SW 1271 (cell line): ENCODE measurements around the gene SULT1B1.

Experiments
- DNase-seq, 2 experiments: peaks; one replicate each; lab custom pipeline; 2025; lab: John Stamatoyannopoulos, UW

The SULT1B1 gene

GRCh38 chr4:69749771-69750170, 10.6 kb downstream of the SULT1B1 start:
- DNase-seq, result no peak

DNA sequence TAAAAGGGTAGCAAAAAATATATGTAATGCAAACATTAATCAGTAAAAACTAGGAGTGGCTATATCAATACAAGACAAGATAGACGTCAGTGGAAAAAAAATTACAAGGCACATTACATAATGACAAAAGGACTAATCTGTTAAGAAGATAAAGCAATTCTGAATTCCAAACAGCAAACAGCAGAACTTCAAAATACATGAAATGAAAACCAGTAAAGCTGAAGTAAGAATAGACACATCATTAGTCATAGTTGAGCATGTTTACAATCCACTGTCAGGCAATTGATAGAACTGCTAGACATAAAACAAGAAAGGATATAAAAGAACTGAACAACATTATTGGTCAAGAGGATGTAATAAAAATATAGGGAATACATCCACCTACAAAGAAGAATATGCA, 12.2 kb downstream of the SULT1B1 start:
- no peak for DNase-seq

- DNase-seq, result no peak
Measured at GRCh38 chr4:69744157-69744478, 16.3 kb downstream of the SULT1B1 start.

DNA sequence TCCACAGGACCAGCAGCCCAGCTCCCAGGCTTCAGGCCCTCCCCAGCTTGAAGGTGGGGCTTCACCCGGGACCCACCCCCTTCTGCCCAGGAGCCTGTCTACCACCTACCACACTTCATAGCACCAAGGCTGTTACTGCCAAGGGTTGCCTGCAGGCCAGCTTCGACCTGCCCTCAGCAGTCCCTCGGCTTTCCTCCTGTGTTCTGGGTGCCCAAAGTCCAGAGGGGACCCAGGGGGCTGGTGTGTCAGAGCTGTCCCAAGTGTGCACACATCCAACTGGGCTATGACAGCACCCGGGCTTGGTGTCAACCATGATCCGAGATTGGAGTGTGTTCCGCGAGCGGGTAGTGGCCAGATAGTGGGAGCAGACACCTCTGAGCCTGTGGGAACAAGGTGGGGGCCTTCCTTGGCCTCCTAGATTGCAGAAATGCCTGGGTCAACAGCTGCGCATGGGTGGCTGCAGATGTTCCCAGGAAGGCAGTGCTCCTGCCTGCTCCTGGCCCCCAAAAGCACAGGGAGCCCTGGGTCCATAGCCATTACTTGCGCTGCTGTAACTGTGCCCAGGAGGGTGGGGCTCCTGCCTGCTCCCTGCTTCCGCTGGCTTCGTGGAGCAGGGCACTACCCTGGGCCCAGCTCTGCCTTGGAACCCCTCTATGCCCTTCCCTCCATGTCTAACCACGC, 16.8 kb downstream of the SULT1B1 start:
- no peak for DNase-seq

DNA sequence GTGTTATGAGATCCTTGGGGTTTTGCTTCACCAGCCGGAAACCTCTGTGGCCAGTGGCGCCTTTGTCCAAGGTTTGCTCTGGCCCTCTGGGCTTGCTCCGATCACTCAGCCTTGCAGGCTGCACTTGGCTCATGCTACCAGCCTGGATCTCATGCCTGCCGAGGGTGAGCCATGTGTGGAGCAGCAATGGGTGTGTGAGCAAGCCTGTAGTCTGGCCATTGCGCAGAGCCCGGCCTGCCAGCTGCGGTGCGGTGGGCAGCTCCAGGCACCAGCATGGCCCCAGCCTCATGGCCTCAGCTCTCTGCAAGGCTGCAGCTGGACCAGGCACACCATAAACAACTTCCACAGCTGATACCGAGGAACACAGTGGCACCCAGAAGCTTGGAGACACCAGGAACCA, 17.8 kb downstream of the SULT1B1 start:
- no peak for DNase-seq

DNA sequence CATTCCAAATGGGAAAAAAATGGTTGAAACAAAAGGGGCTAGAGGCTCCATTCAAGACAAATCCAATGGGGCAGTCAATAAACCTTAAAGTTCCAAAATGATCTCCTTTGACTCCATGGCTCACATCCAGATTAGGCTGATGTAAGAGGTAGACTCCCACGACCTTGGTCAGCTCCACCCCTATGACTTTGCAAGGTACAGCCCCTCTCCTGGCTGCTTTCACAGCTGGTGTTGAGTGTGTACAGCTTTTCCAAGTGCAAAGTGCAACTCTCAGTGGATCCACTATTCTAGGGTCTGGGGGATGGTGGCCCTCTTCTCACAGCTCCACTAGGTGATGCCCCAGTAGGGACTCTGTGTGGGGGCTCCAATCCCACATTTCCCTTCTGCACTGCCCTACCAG, 21.5 kb downstream of the SULT1B1 start:
- DNase-seq, result no peak

GRCh38 chr4:69735119-69735518, 25.3 kb downstream of the SULT1B1 start:
- no peak for DNase-seq

GRCh38 chr4:69731847-69732246, 28.6 kb downstream of the SULT1B1 start:
- no peak for DNase-seq

GRCh38 chr4:69731241-69731640, 29.2 kb downstream of the SULT1B1 start:
- no peak for DNase-seq

DNA sequence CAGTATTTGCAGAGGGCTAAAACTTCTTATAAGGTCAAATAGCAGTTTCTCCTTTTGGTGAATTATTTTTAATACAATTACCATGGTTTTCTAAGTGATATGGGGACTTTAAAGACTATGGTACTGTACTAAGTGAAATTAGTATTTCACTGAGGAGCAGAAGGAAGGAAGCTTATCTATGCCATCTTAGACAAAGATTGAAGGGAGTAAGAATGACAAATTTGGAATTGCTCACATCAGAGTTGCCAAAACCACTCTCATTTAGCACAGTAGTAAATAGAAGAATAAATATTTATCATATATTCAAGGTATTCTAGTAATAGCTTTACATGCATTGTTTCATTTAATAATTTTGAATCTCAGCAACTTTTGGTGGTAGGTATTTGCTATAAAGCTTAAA, 30.4 kb downstream of the SULT1B1 start:
- DNase-seq, result no peak

DNA sequence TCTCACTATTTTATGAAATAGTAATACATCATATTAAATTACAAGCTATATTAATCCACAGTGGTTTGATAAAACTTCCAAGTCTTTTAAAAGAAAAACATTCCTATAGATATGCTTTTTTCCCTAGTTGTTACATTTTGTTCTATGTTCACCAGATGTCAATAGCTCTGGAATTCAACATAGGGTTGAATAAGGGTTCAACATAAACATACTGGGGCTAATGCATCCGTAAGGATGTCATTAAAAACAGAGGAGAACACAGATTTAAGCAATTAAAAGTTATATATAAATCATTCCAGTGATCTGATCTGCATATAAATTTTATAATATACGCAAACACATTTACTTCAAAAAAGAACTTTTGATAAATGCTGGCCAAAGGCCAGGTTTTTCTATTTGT, 32.5 kb downstream of the SULT1B1 start:
- no peak for DNase-seq

- DNase-seq, result no peak
Measured at GRCh38 chr4:69727426-69727825, 33.0 kb downstream of the SULT1B1 start.

GRCh38 chr4:69726971-69727370, 33.4 kb downstream of the SULT1B1 start:
- no peak for DNase-seq

DNA sequence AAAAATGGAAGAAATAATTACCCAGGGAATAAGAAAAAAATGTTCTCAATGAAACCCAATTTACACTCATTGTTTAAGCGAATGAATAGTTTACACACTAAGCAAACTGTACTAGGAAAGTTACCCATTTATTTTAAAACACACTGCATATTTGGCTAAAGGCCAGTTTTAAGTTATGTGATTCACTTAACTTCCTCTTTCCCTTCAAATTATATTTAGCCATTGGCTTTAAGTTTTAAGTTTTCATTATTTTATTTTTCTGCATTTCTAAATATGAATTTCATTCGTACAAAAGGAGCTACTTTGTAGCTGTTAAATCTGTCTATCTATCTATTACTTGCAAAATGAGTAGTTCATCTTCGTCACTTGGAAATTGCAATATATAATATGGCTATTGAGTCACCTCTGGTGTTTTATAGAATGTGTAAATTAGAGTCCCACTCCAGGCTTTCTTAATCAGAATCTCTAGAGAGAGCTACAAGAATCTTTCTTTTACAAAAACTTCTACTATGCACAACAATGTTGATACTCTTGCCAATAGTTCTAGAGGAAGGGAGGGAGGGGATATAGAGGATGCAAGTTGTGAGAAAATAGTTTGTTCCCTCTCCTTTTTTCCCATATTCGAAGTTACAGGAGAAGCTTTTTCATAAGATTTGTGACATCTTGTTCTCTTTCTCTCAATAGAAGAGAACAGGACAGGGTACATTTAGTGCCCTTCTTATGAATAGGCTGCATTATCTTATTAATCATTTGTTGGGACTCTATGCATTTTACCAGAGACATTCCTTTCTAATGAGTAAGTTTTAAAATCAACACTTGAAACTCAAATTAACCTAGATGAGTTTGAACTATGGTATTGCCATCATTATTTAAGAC, 41.8 kb downstream of the SULT1B1 start:
- no peak for DNase-seq

DNA sequence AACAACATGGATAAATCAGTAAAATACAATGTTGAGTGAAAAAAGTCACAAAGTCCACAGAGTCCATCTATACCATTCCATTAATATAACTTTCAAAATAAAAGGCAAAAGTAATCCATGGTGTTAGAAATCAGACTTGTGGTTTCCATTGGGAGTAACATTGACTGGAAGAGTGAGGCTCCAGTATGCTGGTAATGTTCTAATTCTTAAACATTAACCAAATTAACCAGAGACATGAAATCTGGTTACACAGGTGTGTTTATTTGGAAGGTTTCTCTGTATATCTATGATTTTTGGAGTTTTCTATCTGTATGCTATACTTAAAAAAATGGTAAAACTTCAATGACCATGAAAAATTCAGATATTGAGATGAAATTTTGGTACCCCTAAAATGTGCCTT, 42.6 kb downstream of the SULT1B1 start:
- no peak for DNase-seq

GRCh38 chr4:69716654-69717053, 43.8 kb downstream of the SULT1B1 start:
- DNase-seq, result no peak

- DNase-seq, result no peak
Measured at GRCh38 chr4:69714086-69714485, 46.3 kb downstream of the SULT1B1 start.

DNA sequence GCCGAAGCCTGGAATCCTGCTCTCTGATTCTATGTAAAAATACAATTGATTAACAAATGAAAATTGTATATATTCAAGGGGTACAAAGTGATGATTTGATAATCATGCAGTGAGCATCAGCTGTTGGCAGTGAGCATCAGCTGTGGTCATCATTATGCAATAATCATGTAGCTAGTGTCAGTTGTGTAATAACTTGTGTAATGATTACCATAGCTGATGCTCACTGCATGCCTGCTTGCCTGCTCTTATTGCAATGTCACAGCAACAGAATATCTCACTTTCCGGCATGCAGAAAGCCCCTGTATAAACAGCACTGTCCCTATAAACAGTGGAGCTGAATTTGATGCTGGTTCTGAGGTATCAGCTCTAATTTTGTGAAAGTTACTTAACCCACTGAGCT, 46.8 kb downstream of the SULT1B1 start:
- DNase-seq, result no peak

DNA sequence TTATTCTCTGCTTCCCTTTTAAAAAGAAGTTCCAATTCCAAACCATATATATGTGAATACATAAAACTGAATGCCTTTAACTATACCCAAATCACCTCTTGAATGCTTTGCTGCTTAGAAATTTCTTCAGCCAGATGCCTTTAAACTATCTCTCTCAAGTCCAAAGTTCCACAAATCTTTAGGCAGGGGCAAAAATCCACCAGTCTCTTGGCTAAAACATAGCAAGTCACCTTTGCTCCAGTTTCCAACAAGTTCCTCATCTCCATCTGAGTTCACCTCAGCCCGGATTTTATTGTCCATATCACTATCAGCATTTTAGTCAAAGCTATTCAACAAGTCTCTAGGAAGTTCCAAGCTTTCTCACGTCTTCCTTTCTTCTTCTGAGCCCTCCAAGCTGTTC, 49.8 kb downstream of the SULT1B1 start:
- no peak for DNase-seq

GRCh38 chr4:69708211-69708610, 52.2 kb downstream of the SULT1B1 start:
- DNase-seq, result no peak

DNA sequence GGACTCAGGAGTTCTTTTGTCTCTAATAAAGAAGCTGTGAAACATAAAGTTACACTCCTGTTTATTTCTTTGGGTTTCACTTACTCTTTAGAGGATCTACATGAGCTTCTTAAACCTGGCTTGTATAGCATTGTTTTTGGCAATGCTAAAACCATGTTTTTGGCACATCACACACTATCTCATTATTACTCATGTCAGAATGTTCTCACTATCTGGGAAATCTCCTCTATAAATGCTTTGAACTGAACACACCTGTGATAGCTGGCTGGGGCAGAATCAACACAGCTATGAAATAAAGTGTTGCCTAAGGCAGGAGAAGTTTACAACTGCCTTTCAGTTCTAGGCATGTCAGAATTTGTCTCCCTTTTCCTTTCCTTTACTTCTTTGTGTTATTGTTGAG, 52.6 kb downstream of the SULT1B1 start:
- no peak for DNase-seq

GRCh38 chr4:69702201-69702600, 58.2 kb downstream of the SULT1B1 start:
- no peak for DNase-seq

DNA sequence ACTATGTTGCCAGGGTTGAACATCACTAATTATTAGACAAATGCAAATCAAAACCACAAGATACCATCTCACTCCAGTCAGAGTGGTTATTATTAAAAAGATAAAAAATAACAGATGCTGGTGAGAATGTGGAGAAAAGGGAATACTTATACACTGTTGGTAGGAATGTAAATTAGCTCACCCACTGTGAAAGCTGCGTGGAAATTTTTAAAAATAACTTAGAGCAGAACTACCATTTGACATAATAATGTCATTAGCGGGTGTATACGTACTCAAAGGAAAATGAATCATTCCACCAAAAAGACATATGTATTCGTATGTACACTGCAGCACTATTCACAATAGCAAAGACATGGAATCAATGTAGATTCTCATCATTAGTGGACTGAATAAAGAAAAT, 58.7 kb downstream of the SULT1B1 start:
- DNase-seq, result no peak
